Tibial nerve (tissue), 4 donors: Measurements from ENCODE around the gene PDLIM7.

Source experiments
- CTCF ChIP-seq, 5 experiments: fragments of 200-600 bp in 3 of 5; fragments of 450-650 bp in 2 of 5; sonication (generic) in 3 of 5; IDR thresholded peaks; one replicate each; pipeline ENCODE4 v1.5.1; 2016 to 2019; ENCODE audit warnings: antibody characterized with exemption in 5 of 5, mild to moderate bottlenecking in 3 of 5, moderate library complexity in 2 of 5
- EP300 ChIP-seq, 2 donors: sonication (generic); formaldehyde crosslinking; IDR thresholded peaks; one replicate each; pipeline ENCODE4 v1.6.1; 2017; ENCODE audit warnings: antibody characterized with exemption in 2 of 2, mild to moderate bottlenecking in 1 of 2

DNA sequence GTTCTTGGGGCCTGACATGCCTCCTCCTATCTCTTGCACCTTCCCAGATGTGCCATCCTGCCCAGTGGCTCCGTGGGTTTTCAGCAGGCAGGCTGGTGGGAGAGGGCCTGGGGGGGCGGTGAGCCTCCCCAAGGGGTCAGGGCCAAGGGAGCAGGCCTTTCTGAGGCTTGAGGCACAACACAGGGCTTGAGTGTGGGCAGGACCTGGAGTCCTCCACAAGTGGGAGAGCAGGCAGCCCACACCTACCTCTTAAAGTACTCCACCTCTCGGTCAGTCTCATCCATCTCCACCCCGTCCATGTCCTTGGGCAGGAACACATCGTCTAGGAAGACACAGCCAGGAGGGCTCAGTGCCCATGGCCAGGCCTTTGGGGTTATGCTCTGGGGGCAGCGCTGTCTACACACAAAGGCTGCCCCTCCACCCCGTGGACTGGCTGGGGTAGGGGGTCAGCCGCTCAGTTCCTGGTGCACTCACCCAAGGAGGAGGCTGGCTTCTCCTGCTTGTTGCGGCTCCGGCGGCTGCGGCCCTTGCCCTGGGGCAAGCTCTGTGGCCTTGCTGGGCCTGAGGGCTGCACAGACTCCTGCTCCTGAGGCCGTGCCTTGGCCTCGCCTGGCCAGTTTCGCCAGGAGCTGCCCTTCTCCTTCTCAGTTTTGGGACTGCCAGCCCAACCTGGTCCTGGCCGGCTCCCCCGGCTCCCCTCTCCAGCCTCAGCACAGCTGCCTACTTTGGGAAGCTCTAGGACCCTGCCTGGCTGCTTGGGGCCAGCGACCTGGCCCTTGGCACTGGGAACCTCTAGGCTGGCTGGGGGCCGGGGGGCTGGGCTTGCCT is 26.5 kb upstream of the PDLIM7 start:
- no peak for TF ChIP-seq CTCF (IDR thresholded peaks at IDR 0.05)
- no peak for TF ChIP-seq EP300 (IDR thresholded peaks at IDR 0.05)
